GM18519 (cell line): ENCODE data around the gene PRKN.
"Not testable (repeated sequence)": the region's sequence is repeated elsewhere in the genome, so short reads cannot be mapped to it uniquely, and the experiment has no call there.

ENCODE experiments used
- ATAC-seq: cut with Tn5 transposase; IDR thresholded peaks from one replicate; pipeline ENCODE4 v1.9.1; 2021; ENCODE audit warnings: mild to moderate bottlenecking, moderate library complexity; ENCODE audit not compliant: unreplicated experiment, low FRiP score

PRKN gene

GRCh38 chr6:162546905-162547304 lies 180.7 kb downstream of the PRKN start:
- ATAC-seq = no peak

DNA sequence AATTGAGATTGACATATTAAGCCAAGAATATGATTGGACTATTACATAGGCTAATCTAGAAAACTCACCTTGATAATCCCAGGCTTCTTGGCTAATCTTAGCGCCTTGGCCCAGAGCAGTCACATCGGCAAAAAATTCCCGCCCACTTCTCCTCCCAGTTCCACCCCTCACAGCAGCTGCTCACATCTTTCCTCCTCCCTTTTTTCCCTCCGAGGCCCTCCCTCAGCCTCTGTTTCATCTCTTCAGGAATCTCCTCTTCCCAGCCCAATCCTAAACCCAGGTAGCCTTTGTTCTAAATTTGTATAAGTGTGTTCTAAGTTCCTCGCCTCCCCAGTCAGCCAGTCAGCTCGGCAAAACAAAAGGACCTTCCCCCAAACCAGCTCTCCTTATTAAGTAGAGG lies 184.3 kb downstream of the PRKN start:
- ATAC-seq = no peak

- ATAC-seq = no peak
Measured at GRCh38 chr6:162541019-162541601, 186.5 kb downstream of the PRKN start.

DNA sequence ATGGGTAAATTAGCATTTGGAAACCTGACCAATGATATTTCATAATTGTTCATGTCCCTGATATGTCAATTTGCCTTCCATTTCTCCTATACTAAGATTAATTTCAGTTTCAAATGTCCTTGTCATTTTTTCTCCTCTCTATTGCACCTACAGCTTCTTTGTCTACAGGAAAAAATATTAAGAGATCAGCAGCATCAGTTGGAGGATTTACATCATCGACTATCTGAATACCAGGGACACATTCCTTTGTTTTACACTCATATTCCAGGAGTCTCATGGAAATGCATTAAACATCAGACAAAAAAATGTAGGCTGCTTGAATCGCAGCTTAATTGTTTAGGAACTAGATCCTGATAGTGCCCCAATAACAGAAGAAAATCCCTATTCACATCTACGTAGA lies 188.2 kb downstream of the PRKN start:
- no peak for ATAC-seq

GRCh38 chr6:162538643-162539064 lies 188.9 kb downstream of the PRKN start:
- ATAC-seq = no peak

GRCh38 chr6:162533009-162533400 lies 194.6 kb downstream of the PRKN start:
- no peak for ATAC-seq

GRCh38 chr6:162532283-162533008 lies 195.1 kb downstream of the PRKN start:
- ATAC-seq = no peak

DNA sequence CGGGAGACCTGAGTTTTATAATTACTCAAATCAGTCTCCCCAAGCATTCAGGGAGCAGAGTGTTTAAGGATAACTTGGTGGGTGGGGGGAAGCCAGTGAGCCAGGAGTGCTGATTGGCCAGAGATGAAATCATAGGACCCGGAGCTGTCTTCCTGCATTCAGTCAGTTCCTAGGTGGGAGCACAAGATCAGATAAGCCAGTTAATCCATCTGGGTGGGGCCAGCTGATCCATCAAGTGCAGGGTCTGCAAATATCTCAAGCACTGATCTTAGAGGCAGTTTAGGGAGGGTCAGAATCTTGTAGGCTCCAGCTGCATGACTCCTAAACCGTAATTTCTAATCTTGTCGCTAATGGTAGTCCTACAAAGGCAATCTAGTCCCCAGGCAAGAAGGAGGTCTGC lies 196.2 kb downstream of the PRKN start:
- ATAC-seq = not testable (repeated sequence)

- no peak for ATAC-seq
Measured at GRCh38 chr6:162528538-162528937, 199.0 kb downstream of the PRKN start.

DNA sequence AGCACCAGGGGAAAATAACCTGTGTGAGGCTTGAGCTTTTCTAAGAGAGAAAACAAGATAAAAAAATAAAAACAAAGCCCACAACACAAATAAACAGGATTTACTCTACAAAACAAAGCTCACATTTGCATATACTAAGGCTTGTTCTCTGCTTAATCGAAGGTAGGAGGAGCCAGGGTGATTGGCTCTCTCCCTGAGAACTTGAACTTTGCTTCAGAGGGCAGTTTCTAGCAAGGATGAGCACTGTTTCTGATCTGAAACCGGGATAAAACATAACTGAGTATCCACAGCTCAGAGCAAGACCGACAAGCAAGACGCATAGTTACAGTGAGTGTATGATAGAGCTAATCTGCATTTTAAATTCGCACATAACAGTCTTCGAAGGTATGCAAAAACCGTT lies 200.6 kb downstream of the PRKN start:
- no peak for ATAC-seq

- no peak for ATAC-seq
Measured at GRCh38 chr6:162525181-162525580, 202.4 kb downstream of the PRKN start.

GRCh38 chr6:162512744-162513143 lies 214.8 kb downstream of the PRKN start:
- no peak for ATAC-seq

GRCh38 chr6:162497389-162497788 lies 230.2 kb downstream of the PRKN start:
- ATAC-seq = no peak

- ATAC-seq = no peak
Measured at GRCh38 chr6:162493917-162494316, 233.6 kb downstream of the PRKN start.

- ATAC-seq = no peak
Measured at GRCh38 chr6:162491637-162492036, 235.9 kb downstream of the PRKN start.

GRCh38 chr6:162489101-162489976 lies 238.2 kb downstream of the PRKN start:
- ATAC-seq = no peak

GRCh38 chr6:162488444-162488843 lies 239.1 kb downstream of the PRKN start:
- ATAC-seq = no peak

DNA sequence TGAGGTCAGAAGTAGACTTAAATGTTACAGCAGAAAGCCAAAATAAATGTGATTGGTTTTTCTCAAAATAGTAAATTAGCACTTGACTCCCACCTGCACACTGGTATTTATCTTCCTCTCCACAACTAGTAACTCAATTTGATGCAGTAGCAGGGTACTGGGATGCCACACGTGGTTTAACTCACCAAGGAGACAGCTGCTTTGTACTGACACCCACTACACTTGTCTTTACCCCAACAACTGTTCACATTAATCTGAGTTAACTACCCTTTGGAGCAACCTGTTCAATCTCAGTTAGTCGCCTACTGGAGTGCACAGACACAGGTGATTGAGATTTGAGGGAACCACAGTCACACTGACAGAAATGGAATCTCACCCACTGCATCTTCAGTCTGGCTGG lies 242.1 kb downstream of the PRKN start:
- ATAC-seq = no peak

- ATAC-seq = no peak
Measured at GRCh38 chr6:162481938-162482337, 245.6 kb downstream of the PRKN start.

- ATAC-seq = no peak
Measured at GRCh38 chr6:162481320-162481719, 246.2 kb downstream of the PRKN start.

DNA sequence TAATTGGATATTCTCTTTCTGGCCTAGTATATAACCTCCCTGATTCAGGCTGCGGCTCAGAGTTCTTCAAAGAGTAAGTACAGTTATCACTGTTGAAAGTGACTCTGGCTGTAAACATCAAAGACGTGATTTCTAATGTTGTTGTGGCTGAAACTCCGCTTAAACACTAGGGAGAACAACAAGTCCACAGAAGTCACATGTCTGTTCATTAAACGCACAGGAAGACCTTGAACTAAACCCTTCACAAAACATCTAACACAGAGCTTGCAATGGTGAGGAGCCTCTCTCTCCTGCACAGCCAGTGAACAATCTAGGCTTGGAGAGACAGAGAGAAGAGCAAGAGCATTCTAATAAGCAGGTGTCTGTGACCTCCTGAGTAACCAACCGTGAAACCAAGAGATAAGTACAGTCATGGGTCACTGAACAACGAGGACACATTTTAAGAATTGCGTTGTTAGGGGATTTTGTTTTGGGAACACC lies 249.3 kb downstream of the PRKN start:
- ATAC-seq = no peak
